ENCODE measurements around the gene GBX1. TPM values are rescaled to one million over a fixed set of nuclear protein-coding genes. Genes with fewer than 3 reads are reported as not detected.

GBX1 gene
- not detected in 2 replicates for total RNA-seq (2021)
- long read RNA-seq: 0 reads

DNA sequence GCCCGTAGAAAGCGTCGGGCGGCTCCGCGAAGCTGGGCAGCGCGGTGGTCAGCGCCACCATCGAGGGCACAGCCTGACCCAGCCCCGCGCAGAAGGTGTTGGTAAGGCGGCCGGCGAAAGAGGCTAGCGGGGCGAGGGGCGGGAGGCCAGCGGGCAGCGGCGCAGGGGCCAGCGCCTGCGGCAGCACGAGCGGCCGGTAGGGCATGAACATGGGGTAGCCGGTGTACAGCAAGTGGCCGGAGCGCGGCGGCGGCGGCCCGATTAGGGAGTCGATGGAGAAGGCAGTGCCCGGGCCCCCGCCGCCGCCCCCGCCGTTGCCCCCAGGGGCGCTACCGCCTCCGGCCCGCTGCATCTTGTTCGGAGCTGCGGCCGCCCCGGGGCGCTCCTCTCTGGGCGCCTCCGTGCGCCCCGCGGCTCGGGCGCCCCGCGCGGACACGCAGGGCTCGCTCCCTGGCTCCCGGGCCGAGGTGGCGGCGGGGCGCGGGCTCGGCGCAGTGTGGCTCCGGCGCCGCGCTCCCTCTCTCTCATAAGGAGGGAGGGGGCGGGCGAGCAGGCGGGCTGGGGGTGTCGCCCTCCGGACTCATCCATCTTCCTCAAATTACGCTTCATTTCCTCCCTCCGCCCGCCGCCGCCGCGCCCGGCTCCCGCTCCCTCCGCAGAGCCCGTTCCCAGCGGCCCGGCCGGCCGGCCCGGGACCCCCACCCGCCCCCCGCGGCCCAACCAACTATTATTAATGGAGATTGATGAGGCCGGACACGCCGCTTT lies at the start of gene GBX1:
Gene GBX1, minus strand, starts transcription at position 498 of the 765 bp plus-strand sequence. Its CDS starts 146 bp downstream, at position 352.
- no peaks in the 10 kb centered on the region for H3K9me3 ChIP-seq (ENCODE audit: control insufficient read depth, low read depth, low read length)
- H4K20me1 ChIP-seq (ENCODE audit: control insufficient read depth, insufficient read depth, insufficient read length): no peaks in the 10 kb centered on the region
- no peak within 1 kb of the TSS for H3K56ac ChIP-seq (ENCODE audit: insufficient read length, low read depth, low read length)
- no peaks in the 10 kb centered on the region for H3K4me1 ChIP-seq (ENCODE audit: insufficient read depth, low read length)
- Mint-ChIP-seq H3K4me3 (peak within 1 kb of the TSS; percentile 52 to 80), H3K4me1 (peaks cover 8 to 16% of the 10 kb centered on the region in 2 experiments; a peak in 3 of 4 replicates), H3K27me3 (ENCODE audit: low read depth) (peaks cover 44% of the 10 kb centered on the region), H3K36me3 (ENCODE audit: insufficient read depth in 1 of 3, low read depth in 3 of 3) (no peaks in the 10 kb centered on the region; a peak in 2 of 7 replicates), H3K9me3 (peaks cover 3 to 5% of the 10 kb centered on the region in 2 experiments; a peak in 3 of 5 replicates), H3K27ac (no peak within 1 kb of the TSS)
- no peak within 1 kb of the TSS for H3K23ac ChIP-seq (ENCODE audit: insufficient read length, low read depth, low read length)
- TF ChIP-seq, protein P1, sequence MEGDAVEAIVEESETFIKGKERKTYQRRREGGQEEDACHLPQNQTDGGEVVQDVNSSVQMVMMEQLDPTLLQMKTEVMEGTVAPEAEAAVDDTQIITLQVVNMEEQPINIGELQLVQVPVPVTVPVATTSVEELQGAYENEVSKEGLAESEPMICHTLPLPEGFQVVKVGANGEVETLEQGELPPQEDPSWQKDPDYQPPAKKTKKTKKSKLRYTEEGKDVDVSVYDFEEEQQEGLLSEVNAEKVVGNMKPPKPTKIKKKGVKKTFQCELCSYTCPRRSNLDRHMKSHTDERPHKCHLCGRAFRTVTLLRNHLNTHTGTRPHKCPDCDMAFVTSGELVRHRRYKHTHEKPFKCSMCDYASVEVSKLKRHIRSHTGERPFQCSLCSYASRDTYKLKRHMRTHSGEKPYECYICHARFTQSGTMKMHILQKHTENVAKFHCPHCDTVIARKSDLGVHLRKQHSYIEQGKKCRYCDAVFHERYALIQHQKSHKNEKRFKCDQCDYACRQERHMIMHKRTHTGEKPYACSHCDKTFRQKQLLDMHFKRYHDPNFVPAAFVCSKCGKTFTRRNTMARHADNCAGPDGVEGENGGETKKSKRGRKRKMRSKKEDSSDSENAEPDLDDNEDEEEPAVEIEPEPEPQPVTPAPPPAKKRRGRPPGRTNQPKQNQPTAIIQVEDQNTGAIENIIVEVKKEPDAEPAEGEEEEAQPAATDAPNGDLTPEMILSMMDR (conservative IDR thresholded peaks at IDR 0.05): no peak; the same call in 2 of the 3 replicates
- H4K8ac ChIP-seq (replicated peaks; ENCODE audit: insufficient read length, low read depth, low read length): no peak within 1 kb of the TSS
- no peak within 1 kb of the TSS; the same call in 1 of the 2 replicates for H2BK15ac ChIP-seq (ENCODE audit: low read depth, low read length)
- H2BK5ac ChIP-seq (ENCODE audit: insufficient read length, low read length): no peak within 1 kb of the TSS
- no peak within 1 kb of the TSS for H3K18ac ChIP-seq (ENCODE audit: insufficient read length, low read depth, low read length)
- H3K27ac ChIP-seq (ENCODE audit: insufficient read length, low read depth, low read length): no peak within 1 kb of the TSS
- no peak within 1 kb of the TSS for H2BK12ac ChIP-seq (ENCODE audit: insufficient read length, low read depth, low read length)
- H2AK5ac ChIP-seq (ENCODE audit: insufficient read length, low read length): no peak within 1 kb of the TSS
- H3T11ph ChIP-seq (ENCODE audit: low read length): no peak within 1 kb of the TSS
- H4K91ac ChIP-seq (ENCODE audit: insufficient read length, low read depth, low read length): no peak within 1 kb of the TSS
- peaks cover 45% of the 10 kb centered on the region for H3K27me3 ChIP-seq (ENCODE audit: insufficient read depth, low read length)
- peak within 1 kb of the TSS; percentile 41; the same call in 1 of the 2 replicates for H3K14ac ChIP-seq (ENCODE audit: insufficient read depth, low read length)
- H3K23me2 ChIP-seq (ENCODE audit: insufficient read length, low read depth, low read length, poor library complexity, severe bottlenecking): peaks cover 10% of the 10 kb centered on the region
- WGBS (ENCODE audit: extremely low coverage, insufficient read length, low lambda C conversion rate): no CpG with 5 or more reads among the region's 101 CpGs
- no peak within 1 kb of the TSS for H2BK20ac ChIP-seq (ENCODE audit: low read depth, low read length, poor library complexity, severe bottlenecking)
- H3K9ac ChIP-seq (ENCODE audit: extremely low read depth, insufficient read length, low read length): no peak within 1 kb of the TSS
- H3K4me2 ChIP-seq (ENCODE audit: insufficient read depth, insufficient read length, low read length): peak within 1 kb of the TSS; percentile 25
- no peaks in the 10 kb centered on the region for H3K79me1 ChIP-seq (ENCODE audit: insufficient read depth, low read depth, low read length, poor library complexity, severe bottlenecking)
- H3K4ac ChIP-seq (ENCODE audit: low read depth, low read length): no peak within 1 kb of the TSS
- H2AFZ ChIP-seq (ENCODE audit: low read length): no peak within 1 kb of the TSS
- no peak within 1 kb of the TSS for H2BK120ac ChIP-seq (ENCODE audit: low read depth, low read length, poor library complexity, severe bottlenecking)
- no peak within 1 kb of the TSS for H4K5ac ChIP-seq (ENCODE audit: insufficient read length, low read depth, low read length)
- DNase-seq: peak; percentile 59
- no peaks in the 10 kb centered on the region for H3K79me2 ChIP-seq (ENCODE audit: insufficient read depth, low read length)
